ENCODE data around the gene ANKRD13A. TPM values are rescaled to one million over a fixed set of nuclear protein-coding genes. Genes with fewer than 3 reads are reported as not detected.
A peak's percentile ranks its signal among the peaks of the same experiment; 100 is the strongest.

ANKRD13A gene
- total and polyA plus RNA-seq, 11 donors = 8.4 to 80.6 (median 24.4) TPM

DNA sequence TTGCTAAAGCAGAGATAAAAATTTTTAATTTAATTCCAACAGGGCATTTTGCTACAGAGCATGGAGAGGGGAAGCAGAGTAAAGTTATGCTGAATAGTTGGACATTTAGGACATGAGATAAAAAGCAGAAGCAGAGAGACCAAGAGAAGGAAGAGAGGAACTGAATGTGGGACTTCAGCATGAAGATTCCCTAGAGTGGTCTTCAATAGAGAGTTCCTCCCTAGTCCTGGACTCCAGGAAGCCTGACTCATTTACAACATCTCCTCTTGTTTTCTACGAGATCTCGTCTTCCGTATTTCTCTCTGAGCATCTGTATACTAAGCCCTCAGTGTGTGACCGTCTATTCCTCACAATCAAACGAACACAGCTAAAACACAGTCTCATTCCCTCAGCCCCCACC lies 89.7 kb downstream of the ANKRD13A start:
- DNase-seq (no peak), ATAC-seq (peak in 3 of 4 donors; percentile 39 to 52 (median 49))
- WGBS, 4 donors = 81 to 88% (median 85%) methylated on average over 5 of the region's 5 CpGs
- no peak overlapping the region for H3K4me3 ChIP-seq
- TF ChIP-seq POLR2A (IDR thresholded peaks at IDR 0.05) (no peak), CTCF (IDR thresholded peaks at IDR 0.05) (no peak)
- peak overlapping the region in 1 of 12 donors; percentile 79 for H3K27ac ChIP-seq
- no peaks in the 10 kb centered on the region for H3K9me3 ChIP-seq
- peaks cover 0 to 19% (median 0%) of the 10 kb centered on the region in 12 donors for H3K4me1 ChIP-seq
- H3K36me3 ChIP-seq = no peaks in the 10 kb centered on the region
- peaks cover 0 to 8% (median 0%) of the 10 kb centered on the region in 9 donors for H3K27me3 ChIP-seq
- intact Hi-C loops (cut with DNase I) = no loop called here

Other genes with a start within 250 kb of the ANKRD13A start
- gene TRPV4, start 166.0 kb upstream of the ANKRD13A start, total RNA-seq = 1 to 10 TPM in 2 of 9 donors, under 1 TPM in 6, not detected in 1; 0.17 to 3.9 (median 0.32) TPM
- gene TRPV4, start 166.0 kb upstream of the ANKRD13A start, polyA plus RNA-seq = under 1 TPM; 0.19 TPM
- gene GLTP, start 118.9 kb upstream of the ANKRD13A start, total RNA-seq = 10 to 100 TPM; 18.0 to 68.6 (median 25.1) TPM
- gene GLTP, start 118.9 kb upstream of the ANKRD13A start, polyA plus RNA-seq = 10 to 100 TPM; 16.9 to 28.1 TPM
- gene TCHP, start 99.2 kb upstream of the ANKRD13A start, total RNA-seq = 10 to 100 TPM in 4 of 9 donors, 1 to 10 TPM in 5; 7.4 to 11.7 (median 8.9) TPM
- 10 to 100 TPM; 10.1 to 10.6 TPM for gene TCHP, start 99.2 kb upstream of the ANKRD13A start, polyA plus RNA-seq
- gene GIT2, start 3.1 kb upstream of the ANKRD13A start, total RNA-seq = 10 to 100 TPM; 28.5 to 56.7 (median 41.7) TPM
- 10 to 100 TPM; 17.4 to 33.9 TPM for gene GIT2, start 3.1 kb upstream of the ANKRD13A start, polyA plus RNA-seq
- 10 to 100 TPM in 1 of 9 donors, 1 to 10 TPM in 8; 3.5 to 13.3 (median 4.7) TPM for gene C12orf76, start 49.1 kb downstream of the ANKRD13A start, total RNA-seq
- gene C12orf76, start 49.1 kb downstream of the ANKRD13A start, polyA plus RNA-seq = 1 to 10 TPM; 4.1 to 7.5 TPM
- gene IFT81, start 124.9 kb downstream of the ANKRD13A start, total RNA-seq = 1 to 10 TPM; 6.1 to 9.8 (median 8.9) TPM
- gene IFT81, start 124.9 kb downstream of the ANKRD13A start, polyA plus RNA-seq = 1 to 10 TPM; 4.3 to 6.7 TPM